ENCODE data around the gene SIGLEC12.
"Not testable (repeated sequence)": the region's sequence is repeated elsewhere in the genome, so short reads cannot be mapped to it uniquely, and the experiment has no call there.

Gene SIGLEC12

GRCh38 chr19:51458051-51458645, 43.5 kb downstream of the SIGLEC12 start, which contains the start of gene SIGLEC8:
TSS of gene SIGLEC8 (minus strand) at chr19:51458454. CDS start at chr19:51458387, 67 bp downstream.
- no peak for DNase-seq (ENCODE audit: low read depth in 2 of 2)

- DNase-seq (ENCODE audit: low read depth in 2 of 2) = no peak
Measured at GRCh38 chr19:51457351-51458013, 44.1 kb downstream of the SIGLEC12 start.

GRCh38 chr19:51456541-51457290, 44.9 kb downstream of the SIGLEC12 start:
- no peak for DNase-seq (ENCODE audit: low read depth in 2 of 2)

GRCh38 chr19:51450730-51451307, 50.8 kb downstream of the SIGLEC12 start:
- DNase-seq (ENCODE audit: low read depth in 2 of 2) = no peak

- no peak for DNase-seq (ENCODE audit: low read depth in 2 of 2)
Measured at GRCh38 chr19:51448411-51449016, 53.1 kb downstream of the SIGLEC12 start.

GRCh38 chr19:51448011-51448410, 53.6 kb downstream of the SIGLEC12 start:
- no peak for DNase-seq (ENCODE audit: low read depth in 2 of 2)

- DNase-seq (ENCODE audit: low read depth in 2 of 2) = not testable (repeated sequence)
Measured at GRCh38 chr19:51447510-51447909, 54.1 kb downstream of the SIGLEC12 start.

GRCh38 chr19:51441410-51442390, 59.9 kb downstream of the SIGLEC12 start:
- peak; percentile 64 to 66 for DNase-seq (ENCODE audit: low read depth in 2 of 2)
